ENCODE data around the gene FAM168A.

The FAM168A gene

DNA sequence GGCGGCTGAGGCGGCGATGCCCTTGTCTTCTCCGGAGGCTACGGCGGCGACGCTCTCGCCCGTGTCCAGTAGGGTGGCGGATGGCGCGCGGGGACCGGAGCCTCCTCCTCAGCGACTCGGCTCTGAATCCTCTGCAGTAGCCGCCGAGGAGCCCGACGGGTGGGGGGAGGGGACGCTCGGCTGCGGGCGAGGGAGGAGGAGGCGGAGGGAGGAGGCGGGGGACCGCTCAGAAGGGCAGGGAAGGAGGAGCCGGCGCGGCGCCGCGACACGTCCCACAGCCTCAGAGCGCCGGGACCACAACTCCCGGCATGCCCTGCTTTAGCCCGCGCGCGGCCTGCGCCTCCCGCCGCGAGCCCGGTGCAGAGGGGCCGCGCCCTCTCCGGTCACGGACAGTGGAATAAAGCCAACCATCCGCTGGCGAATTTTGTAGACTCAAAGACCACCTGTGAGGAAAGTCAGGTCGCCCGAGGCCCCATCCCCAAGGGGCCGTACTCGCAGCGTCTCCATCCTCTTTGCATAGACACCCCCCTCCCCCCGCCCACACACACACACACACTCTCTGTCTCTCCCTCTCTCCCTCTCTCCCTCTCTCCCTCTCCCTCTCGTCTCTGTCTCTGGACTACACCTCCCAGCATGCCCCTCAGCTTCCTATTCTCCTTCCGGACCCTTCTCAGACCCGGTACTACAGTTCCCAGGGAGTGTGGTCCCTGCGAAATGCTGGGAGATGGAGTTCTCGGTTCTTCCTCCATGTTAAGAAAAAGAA is at the start of gene FAM168A:
FAM168A (minus strand) TSS at position 157 of the 763 bp plus-strand sequence. CDS start 129,638 bp downstream, outside the sequence.
- DNase-seq: peak; percentile 80 to 99 (median 95)

DNA sequence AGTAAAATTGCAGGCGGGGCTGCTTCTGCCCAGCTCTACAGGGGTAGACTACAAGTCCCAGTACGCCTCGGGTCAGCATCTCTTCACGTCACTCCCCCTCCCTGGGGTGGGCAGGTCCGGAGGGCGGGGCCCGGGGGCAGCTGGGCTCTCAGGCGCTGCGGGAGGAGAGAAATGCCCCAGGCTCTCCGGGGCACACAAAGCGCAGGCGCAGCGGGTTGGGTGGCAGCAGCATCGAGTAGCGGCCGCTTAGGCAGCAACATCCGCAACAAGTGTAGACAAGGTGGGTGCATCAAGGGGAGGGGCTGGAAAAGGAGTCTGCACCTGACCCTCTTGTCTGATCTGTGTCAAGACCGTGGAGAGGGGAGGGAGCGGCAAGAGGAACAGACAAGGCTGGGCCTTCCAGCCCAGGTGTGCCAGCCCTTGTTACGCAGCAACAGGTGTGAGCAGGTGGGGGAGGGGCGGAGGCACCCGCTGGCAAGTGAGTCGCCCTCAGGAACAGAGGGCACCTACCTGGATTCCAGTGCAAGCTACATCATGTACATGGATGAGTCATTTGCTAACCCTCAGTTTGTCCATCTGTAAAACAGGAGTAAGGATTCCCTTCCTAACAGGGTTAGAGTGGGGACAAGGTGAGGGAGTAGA is 49.7 kb upstream of the FAM168A start:
- peak; percentile 18 to 98 (median 92) for DNase-seq

DNA sequence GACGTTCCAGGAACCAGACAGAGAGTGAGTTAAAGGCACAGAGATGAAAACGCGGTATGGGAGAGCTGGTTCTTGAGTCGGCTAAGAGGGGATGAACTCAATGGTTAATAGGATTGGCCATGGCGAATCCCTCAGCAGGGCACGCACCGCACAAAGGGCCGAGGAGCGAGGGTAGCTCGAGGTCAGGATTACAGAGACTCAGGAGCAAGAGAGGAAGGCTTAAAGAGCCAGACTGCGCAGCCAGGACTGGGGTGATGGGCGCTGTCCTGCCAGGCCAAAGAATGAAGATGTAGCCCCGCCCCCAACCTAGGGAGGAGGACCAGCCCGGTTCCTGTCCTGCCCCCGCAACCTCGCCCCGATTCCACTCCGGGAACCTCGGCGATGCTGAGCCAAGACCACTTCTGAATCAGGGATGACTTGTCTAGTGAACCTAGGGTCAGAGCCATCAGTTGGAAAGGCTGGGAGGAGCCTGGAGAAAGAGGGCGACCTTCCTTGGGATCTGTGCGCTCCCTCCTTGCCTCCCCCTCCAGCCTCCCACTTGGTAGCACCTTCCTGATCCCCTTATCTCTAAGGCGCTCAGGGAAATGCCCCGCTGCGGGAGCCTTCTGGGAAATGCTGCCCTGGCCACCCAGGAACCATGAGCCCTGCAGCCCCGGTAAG is 48.2 kb upstream of the FAM168A start, which contains the start of gene PLEKHB1:
PLEKHB1 (plus strand) TSS at position 610 of the 660 bp plus-strand sequence; CDS start at position 638, 28 bp downstream.
- no peak for DNase-seq

- DNase-seq: no peak
Measured at GRCh38 chr11:73645121-73645969, 47.4 kb upstream of the FAM168A start.

DNA sequence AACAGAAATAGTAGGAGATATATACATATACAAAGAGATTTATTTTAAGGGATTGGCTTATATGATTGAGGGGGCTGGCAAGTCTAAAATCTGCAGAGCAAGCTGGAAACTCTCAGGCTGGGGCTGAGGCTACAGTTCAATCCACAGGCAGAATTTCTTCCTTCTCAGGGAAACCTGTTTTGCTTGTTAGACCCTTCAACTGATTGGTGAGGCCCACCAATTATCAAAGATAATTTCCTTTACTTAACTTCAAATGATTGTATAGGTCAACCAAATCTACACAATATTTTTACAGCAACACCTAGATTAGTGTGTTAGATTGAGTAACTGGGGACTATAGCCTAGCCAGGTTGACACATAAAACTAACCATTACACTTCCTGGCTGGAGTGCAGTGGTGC is 43.8 kb upstream of the FAM168A start:
- DNase-seq: no peak

- no peak for DNase-seq
Measured at GRCh38 chr11:73640592-73640991, 42.7 kb upstream of the FAM168A start.

GRCh38 chr11:73637012-73637411 is 39.1 kb upstream of the FAM168A start:
- DNase-seq: no peak

GRCh38 chr11:73636249-73636648 is 38.3 kb upstream of the FAM168A start:
- DNase-seq: no peak

GRCh38 chr11:73635721-73636120 is 37.8 kb upstream of the FAM168A start:
- DNase-seq: no peak

DNA sequence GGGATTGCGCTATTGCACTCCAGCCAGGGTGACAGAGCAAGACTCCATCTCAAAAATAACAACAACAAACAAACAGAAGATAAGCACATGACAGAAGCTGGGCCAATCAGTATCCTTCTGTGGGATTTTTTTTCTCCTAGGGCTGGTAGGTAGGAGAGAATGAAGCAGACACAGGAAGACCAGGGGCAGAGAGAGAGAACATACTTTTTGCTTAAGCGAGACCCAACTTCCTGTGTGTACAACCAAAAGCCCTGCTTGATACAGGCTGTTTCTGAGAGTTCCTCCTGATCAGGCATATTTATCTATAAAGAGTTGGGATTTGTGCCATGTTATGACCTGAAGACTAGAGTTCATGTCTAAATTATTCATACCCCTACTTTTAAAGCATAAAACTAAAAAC is 36.1 kb upstream of the FAM168A start:
- no peak for DNase-seq

DNA sequence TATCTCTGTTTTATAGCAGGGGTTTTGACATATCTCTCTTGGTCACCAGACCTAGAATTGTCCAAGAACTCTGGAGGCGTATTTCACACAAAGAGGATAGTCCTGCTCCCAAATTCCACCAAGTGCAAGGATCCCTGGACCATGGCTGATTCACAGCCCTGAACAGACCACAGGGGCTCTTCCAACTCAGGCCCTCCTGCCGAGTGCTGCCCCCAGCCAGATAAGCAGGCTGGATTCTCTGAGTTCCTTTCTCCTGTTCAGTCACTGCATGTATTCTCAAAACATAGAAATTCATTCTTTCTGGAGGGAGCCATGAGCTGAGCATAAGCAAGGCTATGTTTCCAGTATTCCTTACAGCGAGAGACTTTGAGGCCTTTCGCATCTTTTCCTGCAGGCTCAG is 35.1 kb upstream of the FAM168A start:
- no peak for DNase-seq

DNA sequence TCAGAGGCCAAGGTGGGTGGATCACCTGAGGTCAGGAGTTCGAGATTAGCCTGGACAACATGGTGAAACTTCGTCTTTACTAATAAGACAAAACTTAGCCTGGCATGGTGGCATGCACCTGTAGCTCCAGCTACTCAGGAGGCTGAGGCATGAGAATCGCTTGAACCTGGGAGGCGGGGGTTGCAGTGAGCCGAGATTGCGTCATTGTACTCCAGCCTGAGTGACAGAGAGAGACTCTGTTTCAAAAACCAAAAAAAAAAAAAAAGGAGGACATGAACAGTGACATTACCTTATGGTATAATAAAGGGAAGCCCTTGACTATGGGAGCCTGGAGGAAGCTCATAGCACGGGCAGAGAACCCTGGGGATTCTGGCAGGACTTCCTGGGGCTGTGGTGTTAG is 32.0 kb upstream of the FAM168A start:
- no peak for DNase-seq

GRCh38 chr11:73625696-73626318 is 27.9 kb upstream of the FAM168A start:
- peak in 57 of 58 donors; percentile 6 to 87 (median 60) for DNase-seq

DNA sequence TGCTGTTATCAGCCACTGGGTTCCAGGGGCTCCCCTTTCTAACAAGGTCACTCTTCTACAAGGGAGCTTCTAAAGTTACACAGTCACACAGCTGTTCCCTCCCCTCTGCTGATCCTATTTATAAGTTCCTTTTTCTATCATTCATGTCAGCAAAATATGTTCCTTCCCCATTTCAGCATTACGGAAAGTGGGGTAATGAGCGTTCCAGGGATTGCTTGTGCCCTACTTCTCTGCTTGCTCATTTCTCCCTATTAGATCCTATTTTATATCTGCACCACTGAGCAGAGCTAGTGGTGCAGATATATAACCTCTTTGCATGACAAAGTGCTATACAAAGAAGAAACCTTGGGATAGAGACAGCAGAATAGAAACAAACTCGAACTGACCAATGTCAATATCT is 25.8 kb upstream of the FAM168A start:
- DNase-seq: peak in 4 of 58 donors; percentile 5 to 44 (median 14)

GRCh38 chr11:73622926-73623593 is 25.1 kb upstream of the FAM168A start:
- no peak for DNase-seq

GRCh38 chr11:73614591-73614990 is 16.7 kb upstream of the FAM168A start:
- no peak for DNase-seq

- no peak for DNase-seq
Measured at GRCh38 chr11:73612601-73613140, 14.8 kb upstream of the FAM168A start.

DNA sequence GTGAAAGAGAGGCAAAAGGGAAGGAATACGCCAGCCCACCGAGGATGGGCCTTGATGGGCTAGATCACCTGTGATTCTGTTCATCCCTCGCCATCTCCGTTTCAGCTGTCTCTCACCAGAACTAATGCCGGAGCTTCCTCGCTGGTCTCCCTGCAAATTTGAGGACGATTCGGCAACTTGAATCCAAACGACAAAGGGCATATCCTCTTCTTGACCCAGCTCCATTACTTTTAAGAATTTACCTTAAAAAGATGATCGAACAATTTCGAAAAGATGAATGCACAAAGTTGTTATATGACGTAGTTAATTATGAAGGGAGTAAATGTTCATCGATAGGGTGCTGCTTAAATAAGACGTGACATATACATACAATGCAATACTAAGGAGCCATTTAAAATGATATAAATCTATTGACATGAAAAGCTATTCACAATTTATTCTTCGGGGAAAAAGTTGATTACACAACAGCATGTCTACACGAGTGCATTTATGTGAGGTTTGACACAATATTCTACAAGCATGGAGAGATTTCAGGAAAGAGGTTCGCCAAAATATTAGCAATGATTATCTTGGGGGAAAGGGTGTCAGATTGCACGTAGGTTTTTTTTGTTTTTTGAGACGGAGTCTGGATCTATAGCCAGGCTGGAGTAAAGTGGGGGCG is 937 bp upstream of the FAM168A start:
- no peak for DNase-seq

DNA sequence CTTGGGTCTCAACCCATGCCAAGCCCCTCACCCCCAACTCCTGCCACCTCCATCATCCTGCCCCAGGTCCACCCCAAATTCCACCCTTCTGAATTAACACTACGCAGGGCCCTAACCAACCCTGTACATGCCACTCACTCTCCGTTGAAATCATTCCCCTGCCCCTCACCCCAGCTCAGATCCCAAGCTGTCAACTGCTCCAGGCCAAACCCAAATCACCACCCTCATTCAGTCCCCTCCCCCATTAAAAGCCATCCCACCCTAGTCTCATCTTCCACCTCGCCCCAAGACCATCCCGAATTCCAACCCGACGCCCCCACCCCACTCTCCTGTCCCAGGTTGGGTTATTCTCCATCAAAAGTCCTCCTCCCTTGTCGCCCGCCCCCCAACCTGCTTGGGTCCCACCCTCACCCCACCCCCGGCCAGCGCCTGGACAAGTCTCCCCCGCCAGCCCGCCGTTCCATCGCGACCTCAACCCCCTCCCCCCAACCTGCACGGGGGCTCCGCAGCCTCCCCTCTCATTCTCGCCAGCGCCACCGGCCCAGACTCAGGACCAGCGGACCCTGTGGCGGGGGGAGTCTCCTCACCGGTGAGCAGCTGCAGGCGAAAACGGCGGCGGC is 466 bp downstream of the FAM168A start:
- peak in 17 of 58 donors; percentile 14 to 70 (median 41) for DNase-seq
